Measurements from ENCODE around the gene ZCCHC2.

Gene ZCCHC2

DNA sequence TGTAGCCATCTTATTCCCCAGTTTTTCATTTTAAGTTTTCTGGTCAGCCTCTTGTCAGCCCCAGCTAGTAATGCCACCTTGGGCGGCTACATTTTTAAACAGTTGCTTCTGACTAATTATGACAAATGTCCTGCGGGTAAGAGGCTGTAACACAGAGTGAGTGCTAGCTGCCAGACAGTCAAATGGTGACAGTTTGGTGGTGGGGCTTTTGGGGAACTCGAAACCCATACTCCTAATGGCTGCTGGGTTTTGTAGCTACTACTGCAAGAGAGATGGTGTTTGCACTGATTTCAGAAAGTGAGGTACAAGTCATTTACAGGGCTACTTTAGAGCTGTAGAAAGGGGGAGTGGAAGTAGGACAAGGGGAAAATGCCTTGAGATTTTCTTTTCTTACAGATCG is 48.2 kb downstream of the ZCCHC2 start:
- Mint-ChIP-seq H3K4me3 (no peak overlapping the region), H3K9me3 (no peaks in the 10 kb centered on the region), H3K36me3 (ENCODE audit: low read depth) (peaks cover 85% of the 10 kb centered on the region), H3K4me1 (ENCODE audit: low read depth) (peaks cover 19% of the 10 kb centered on the region), H3K27me3 (ENCODE audit: low read depth) (no peaks in the 10 kb centered on the region), H3K27ac (peak overlapping the region; percentile 72)

DNA sequence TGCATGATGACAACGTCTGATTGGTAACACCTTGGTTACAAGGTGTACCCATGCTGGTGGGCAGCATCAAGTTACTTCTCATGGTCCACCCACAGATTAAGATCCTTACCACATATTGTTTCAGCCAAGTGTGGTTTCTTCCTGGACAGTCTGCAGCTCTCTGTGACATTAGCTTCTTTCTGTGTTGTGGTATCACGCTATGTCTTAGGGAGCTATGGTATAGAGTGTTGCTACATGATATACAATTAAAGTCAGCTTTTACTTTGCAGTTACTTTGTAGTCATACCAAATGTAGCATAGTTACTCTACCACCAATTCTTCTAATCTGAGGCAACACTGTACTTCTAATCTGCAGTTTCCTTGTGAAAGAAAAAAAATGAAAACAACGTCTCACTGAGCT is 48.8 kb downstream of the ZCCHC2 start:
- Mint-ChIP-seq H3K36me3 (ENCODE audit: low read depth) (peaks cover 85% of the 10 kb centered on the region), H3K27me3 (ENCODE audit: low read depth) (no peaks in the 10 kb centered on the region), H3K9me3 (no peaks in the 10 kb centered on the region), H3K4me3 (no peak overlapping the region), H3K4me1 (ENCODE audit: low read depth) (peaks cover 25% of the 10 kb centered on the region), H3K27ac (peak overlapping the region; percentile 24)

DNA sequence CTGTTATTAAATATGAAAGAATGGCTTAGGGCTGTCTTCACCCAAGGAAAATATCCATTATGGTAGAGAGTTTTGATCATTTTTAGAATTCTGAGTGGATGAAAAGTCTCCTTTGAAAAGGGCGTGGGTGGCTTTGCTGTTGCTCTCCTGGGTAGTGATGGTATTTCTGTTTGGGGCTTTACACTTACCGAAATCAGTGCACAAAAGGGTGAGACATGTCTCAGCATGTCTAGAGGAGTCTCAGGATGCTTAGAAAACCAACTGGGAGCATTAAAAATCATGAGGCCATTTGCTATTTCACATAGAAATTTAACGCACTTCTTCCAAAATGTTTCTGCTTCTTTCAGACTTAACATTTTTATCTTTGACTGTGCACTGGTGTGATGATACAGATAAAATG is 49.6 kb downstream of the ZCCHC2 start:
- H3K4me1 Mint-ChIP-seq (ENCODE audit: low read depth): peaks cover 31% of the 10 kb centered on the region
- no peaks in the 10 kb centered on the region for H3K27me3 Mint-ChIP-seq (ENCODE audit: low read depth)
- H3K36me3 Mint-ChIP-seq (ENCODE audit: low read depth): peaks cover 85% of the 10 kb centered on the region
- no peak overlapping the region for H3K27ac Mint-ChIP-seq
- no peaks in the 10 kb centered on the region for H3K9me3 Mint-ChIP-seq
- no peak overlapping the region for H3K4me3 Mint-ChIP-seq

DNA sequence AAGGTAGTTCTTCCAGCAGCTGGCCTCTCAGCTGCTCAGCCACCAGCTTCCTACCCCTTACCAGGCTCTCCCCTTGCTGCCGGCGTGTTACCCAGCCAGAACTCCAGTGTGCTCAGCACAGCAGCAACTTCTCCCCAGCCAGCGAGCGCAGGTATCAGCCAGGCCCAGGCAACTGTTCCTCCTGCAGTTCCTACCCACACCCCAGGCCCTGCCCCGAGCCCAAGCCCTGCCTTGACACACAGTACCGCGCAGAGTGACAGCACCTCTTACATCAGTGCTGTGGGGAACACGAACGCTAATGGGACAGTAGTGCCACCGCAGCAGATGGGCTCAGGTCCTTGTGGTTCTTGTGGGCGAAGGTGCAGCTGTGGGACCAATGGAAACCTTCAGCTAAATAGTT is 52.0 kb downstream of the ZCCHC2 start:
- peaks cover 72% of the 10 kb centered on the region for H3K36me3 Mint-ChIP-seq (ENCODE audit: low read depth)
- H3K4me3 Mint-ChIP-seq: no peak overlapping the region
- no peaks in the 10 kb centered on the region for H3K9me3 Mint-ChIP-seq
- H3K27me3 Mint-ChIP-seq (ENCODE audit: low read depth): no peaks in the 10 kb centered on the region
- H3K27ac Mint-ChIP-seq: no peak overlapping the region
- H3K4me1 Mint-ChIP-seq (ENCODE audit: low read depth): peaks cover 33% of the 10 kb centered on the region

DNA sequence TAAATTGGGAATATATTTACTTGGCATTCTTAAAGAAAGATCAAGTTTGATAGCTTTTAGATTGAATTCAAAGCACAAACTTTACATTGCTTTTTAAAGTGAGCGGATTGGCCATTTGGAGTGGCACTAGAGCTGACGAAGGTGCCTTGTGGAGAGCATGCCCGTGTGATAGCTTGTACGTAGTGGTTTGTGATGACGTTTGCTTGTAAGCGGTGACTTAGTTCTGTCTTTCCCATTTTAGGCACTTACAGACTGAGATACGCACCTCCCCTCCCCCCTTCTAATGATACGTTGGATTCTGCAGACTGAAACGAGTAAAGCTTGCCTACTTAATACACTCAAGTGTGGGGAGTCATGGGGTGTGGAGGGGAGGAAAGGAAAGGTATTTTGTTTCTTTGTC is 53.4 kb downstream of the ZCCHC2 start:
- Mint-ChIP-seq H3K4me1 (ENCODE audit: low read depth) (peaks cover 31% of the 10 kb centered on the region), H3K36me3 (ENCODE audit: low read depth) (peaks cover 62% of the 10 kb centered on the region), H3K27me3 (ENCODE audit: low read depth) (no peaks in the 10 kb centered on the region), H3K4me3 (no peak overlapping the region), H3K9me3 (no peaks in the 10 kb centered on the region), H3K27ac (no peak overlapping the region)

DNA sequence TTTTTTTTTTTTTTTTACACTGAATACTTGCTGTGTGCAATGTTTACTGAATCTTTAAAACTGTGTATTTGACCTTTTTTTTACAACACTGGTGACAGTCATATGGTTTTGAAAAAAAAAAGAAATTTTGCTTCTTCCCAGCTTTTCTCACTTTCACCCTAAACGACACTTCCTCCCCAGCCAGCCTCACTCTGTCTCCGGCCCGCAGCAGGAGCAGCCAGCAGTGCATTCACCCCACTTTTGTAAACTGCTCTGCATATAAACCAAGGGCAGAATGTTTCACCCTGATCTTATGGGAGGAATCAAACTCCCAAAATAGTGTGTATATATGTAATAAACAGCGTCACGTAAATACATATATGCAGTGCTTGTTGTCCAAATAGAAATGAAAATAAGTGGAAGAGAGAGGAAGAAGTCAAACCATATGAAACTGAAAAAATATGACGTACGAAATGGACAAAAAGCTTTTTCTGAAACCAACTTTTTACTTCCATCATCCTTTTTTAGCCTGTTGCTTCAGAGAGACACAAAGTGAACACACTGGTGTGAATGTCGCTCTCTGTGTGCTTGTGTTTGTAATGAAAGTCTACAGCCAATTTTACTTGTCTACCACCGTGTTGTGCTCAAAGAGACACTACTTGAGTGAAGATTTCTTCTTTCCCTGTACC is 54.2 kb downstream of the ZCCHC2 start:
- Mint-ChIP-seq H3K27ac (no peak overlapping the region), H3K4me3 (no peak overlapping the region), H3K36me3 (ENCODE audit: low read depth) (peaks cover 58% of the 10 kb centered on the region), H3K4me1 (ENCODE audit: low read depth) (peaks cover 29% of the 10 kb centered on the region), H3K27me3 (ENCODE audit: low read depth) (no peaks in the 10 kb centered on the region), H3K9me3 (no peaks in the 10 kb centered on the region)

DNA sequence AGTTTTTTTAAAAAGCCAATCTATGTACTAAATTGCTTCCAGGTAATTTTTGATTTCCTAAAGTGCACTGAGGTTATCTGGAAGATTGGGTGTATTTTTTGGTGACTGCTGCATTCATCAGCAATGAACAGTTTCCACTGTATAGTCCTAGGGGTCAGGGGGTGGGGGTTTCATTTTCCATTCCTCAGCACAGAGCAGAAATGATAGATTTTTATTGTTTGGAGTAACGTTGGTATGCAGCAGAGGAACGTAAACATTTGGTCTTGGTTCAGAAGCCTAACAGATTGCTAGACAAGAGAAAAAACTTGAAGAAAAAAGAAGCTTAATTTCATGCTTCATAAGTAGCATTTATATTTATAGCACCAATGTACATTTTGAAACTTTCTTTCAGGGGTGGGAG is 54.9 kb downstream of the ZCCHC2 start:
- Mint-ChIP-seq H3K4me1 (ENCODE audit: low read depth) (peaks cover 25% of the 10 kb centered on the region), H3K36me3 (ENCODE audit: low read depth) (peaks cover 54% of the 10 kb centered on the region), H3K27ac (no peak overlapping the region), H3K27me3 (ENCODE audit: low read depth) (no peaks in the 10 kb centered on the region), H3K4me3 (no peak overlapping the region), H3K9me3 (no peaks in the 10 kb centered on the region)

DNA sequence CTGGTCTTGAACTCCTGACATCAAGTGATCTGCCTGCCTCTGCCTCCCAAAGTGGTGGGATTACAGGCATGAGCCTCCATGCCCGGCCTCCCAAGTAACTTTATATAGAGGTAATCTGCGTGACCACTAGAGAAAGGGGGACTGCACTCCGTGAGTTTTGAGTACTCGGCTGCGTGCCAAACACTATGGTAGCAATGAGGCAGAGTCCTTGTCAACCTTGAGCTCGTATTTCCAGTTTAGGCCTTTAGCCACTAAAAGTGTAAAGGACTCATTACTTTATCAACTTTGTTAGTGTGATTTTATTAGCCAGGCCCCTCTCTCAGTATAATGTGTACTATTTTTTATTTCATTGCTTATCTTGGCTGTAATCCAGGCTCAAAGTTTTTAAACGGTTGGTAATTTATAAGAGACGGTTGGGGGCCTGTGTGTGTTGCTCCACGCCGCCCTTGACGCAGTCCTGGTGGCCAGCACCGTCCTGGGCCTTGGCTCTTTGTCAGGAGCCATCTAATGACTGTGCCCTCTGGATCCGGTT is 56.2 kb downstream of the ZCCHC2 start:
- no peaks in the 10 kb centered on the region for H3K27me3 Mint-ChIP-seq (ENCODE audit: low read depth)
- no peak overlapping the region for H3K27ac Mint-ChIP-seq
- H3K4me1 Mint-ChIP-seq (ENCODE audit: low read depth): peaks cover 32% of the 10 kb centered on the region
- no peak overlapping the region for H3K4me3 Mint-ChIP-seq
- no peaks in the 10 kb centered on the region for H3K9me3 Mint-ChIP-seq
- H3K36me3 Mint-ChIP-seq (ENCODE audit: low read depth): peaks cover 44% of the 10 kb centered on the region

DNA sequence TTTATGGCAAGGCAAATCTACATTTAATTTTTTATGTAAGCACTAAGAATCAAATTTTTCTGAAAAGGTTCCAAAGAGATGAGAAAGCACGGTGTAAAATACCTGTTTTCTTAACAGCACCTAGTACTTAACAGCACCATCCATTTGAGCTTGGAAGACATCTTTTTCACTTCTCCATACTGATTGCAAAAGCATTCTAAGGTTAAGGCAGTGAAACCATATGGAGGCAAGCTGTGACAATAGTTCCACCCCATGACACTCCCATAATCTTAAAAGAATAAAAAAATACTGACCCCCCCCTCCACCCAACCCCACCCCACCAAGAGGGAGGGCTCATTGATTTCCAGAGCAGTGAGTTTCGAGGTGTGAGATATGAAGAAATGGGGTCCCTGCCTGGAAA is 60.6 kb downstream of the ZCCHC2 start:
- no peak overlapping the region for H3K27ac Mint-ChIP-seq
- no peaks in the 10 kb centered on the region for H3K9me3 Mint-ChIP-seq
- no peak overlapping the region for H3K4me3 Mint-ChIP-seq
- H3K4me1 Mint-ChIP-seq (ENCODE audit: low read depth): peaks cover 47% of the 10 kb centered on the region
- no peaks in the 10 kb centered on the region for H3K27me3 Mint-ChIP-seq (ENCODE audit: low read depth)
- H3K36me3 Mint-ChIP-seq (ENCODE audit: low read depth): peaks cover 36% of the 10 kb centered on the region

DNA sequence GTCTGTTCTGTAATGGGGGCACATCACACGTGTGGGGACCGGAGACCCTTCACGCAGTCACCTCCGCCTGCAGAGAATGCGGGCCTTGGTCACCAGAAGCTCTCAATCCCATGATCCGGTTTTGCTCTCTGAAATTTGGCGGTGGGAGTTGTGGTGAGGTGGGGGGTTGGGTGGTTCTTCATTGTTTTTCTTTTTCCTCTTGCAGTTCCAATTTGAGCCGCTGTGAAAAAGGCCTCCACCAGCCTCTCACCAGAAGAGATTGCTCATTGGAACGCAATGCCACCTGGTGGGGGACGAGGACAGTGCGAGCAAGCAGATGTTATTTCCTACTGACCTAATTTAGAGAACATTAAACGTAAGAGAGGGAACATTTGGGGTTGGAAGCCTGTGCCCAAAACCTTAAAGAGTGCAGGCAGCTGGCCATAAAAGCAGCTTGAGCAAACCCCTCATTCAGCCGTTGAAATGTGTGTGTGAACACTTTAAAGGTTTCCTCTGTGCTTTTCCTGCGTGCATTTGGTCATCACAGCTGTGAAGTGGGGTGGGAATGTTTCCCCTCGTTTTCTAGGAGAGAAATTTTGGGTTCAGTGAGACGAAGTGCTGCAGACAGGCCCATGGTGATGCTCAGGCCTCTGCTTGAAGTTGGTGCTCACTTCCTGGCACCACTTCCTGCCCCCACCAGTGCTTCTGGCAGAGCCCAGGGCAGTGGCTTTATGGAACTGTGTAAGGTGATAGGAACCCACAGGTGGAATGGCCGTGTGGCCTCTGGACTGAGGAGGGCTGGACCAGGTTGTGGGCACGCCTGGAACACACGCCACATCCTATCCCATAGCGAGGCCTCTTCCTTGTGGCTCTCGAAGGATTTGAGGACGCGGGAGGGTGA is 61.7 kb downstream of the ZCCHC2 start:
- H3K27ac Mint-ChIP-seq: peak overlapping the region; percentile 53
- H3K4me1 Mint-ChIP-seq (ENCODE audit: low read depth): peaks cover 47% of the 10 kb centered on the region
- H3K36me3 Mint-ChIP-seq (ENCODE audit: low read depth): peaks cover 34% of the 10 kb centered on the region
- H3K27me3 Mint-ChIP-seq (ENCODE audit: low read depth): no peaks in the 10 kb centered on the region
- H3K9me3 Mint-ChIP-seq: no peaks in the 10 kb centered on the region
- peak overlapping the region; percentile 31 for H3K4me3 Mint-ChIP-seq

DNA sequence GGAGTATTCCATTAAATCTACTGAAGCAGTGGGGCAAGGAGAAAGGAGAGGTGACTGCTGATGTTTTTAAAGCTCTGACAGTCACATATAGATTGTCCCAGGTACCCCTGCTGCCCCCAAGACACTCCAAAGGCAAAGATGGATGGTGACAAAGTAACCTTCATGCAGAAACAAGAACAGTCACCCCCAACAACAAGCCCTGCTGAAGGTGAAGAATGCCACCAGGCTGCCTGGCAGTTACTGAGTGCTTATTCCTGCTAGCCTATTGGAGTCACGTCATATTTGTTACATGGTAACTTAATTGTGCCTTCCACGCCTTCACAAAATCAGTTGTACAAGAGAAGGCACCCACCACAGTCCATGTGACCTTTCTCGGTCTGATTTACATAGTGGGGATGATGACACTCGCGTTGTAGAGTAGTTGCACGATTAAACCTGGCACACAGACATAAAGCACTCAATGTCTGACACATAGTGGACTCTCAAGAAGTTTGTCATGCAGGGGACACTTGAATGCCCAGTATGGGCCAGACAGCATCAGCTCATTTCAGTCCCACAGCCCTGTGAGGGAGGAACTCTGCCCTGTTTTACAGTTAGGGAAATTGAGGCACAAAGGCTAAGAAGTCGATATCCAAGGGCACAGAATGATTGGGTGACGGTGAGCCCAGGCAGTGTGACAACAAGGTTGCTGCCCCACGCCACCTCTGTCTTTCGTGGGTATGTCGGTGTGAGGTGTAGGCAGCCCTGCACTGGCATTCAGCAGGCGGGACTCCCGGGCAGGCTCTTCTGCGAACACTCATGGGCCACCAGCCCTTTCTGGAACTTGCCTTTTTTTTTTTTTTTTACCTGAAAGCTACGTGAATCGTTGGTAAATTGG is 62.7 kb downstream of the ZCCHC2 start:
- H3K9me3 Mint-ChIP-seq: no peaks in the 10 kb centered on the region
- peak overlapping the region; percentile 66 for H3K4me3 Mint-ChIP-seq
- H3K36me3 Mint-ChIP-seq (ENCODE audit: low read depth): peaks cover 30% of the 10 kb centered on the region
- H3K27ac Mint-ChIP-seq: peak overlapping the region; percentile 53
- H3K4me1 Mint-ChIP-seq (ENCODE audit: low read depth): peaks cover 45% of the 10 kb centered on the region
- H3K27me3 Mint-ChIP-seq (ENCODE audit: low read depth): no peaks in the 10 kb centered on the region

DNA sequence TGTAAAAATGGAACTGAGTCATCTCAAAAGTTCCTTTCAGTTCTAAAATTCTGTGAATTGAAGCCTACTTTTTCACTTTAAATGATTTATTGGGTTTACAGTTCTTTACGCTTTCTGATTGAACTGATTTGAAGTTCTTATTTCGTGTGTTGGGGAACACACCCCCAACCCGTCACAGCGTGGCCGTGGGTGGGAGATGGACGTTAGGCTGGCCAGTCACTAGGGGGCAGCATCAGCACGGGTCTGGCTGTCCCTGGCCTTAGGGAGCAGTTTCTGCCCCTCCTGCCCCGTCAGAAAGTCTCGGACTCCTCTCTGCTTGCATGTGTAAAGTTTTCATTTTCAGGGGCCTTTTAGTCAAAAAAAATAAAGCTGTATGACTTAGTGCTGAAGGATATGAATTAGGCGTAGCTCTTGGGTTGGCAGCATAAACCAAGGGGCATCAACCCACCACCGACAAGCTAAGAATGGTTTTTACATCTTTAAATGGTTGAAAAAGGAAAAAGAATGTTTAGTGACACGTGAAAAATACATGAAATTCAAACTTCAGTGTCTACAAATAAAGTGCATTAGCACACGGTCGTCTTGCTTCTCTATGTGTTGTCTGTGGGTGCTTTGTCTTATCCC is 63.4 kb downstream of the ZCCHC2 start:
- Mint-ChIP-seq H3K27me3 (ENCODE audit: low read depth) (no peaks in the 10 kb centered on the region), H3K4me3 (peak overlapping the region; percentile 66), H3K36me3 (ENCODE audit: low read depth) (peaks cover 30% of the 10 kb centered on the region), H3K9me3 (no peaks in the 10 kb centered on the region), H3K4me1 (ENCODE audit: low read depth) (peaks cover 45% of the 10 kb centered on the region), H3K27ac (peak overlapping the region; percentile 53)

DNA sequence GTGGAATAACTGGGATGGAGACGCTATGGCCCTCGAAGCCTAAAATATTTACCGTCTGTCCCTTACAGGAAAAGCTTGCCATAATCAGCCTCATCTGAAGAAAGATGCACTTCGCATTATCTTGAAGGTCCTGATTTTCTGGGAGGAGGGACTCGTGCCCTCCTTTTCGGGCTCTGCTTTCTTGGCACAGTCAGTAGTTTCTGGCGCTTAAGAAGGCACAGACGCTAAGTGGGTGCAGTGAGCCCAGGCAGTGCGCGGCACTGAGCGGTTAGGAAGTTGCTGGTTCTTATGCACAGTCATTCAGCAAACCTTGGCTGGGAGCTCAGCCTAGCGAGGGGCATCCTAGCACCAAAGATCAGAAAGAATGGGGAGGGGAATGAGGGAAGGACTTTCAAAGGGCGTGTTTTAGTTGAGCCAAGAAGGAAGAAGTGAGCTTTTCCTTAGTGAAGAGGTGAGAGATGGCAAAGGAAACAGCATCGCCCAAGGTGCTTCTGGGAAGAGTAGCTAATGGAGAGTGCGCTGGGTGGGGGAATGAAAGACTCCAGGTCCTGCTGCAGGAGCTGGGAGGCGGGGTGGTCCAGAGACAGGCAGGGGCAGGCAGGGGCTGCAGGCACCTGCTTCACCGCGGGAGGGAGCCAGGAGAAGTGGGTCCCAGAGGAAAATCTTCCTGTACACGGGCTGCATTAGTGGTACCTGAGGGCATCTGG is 64.1 kb downstream of the ZCCHC2 start:
- Mint-ChIP-seq H3K9me3 (no peaks in the 10 kb centered on the region), H3K4me3 (no peak overlapping the region), H3K36me3 (ENCODE audit: low read depth) (peaks cover 27% of the 10 kb centered on the region), H3K27ac (peak overlapping the region; percentile 53), H3K27me3 (ENCODE audit: low read depth) (no peaks in the 10 kb centered on the region), H3K4me1 (ENCODE audit: low read depth) (peaks cover 45% of the 10 kb centered on the region)
